ENCODE measurements around the gene SYT3. TPM values are rescaled to one million over a fixed set of nuclear protein-coding genes. Genes with fewer than 3 reads are reported as not detected.

The SYT3 gene
- total RNA-seq, 1 experiment from 2014 or later: 0.18 TPM

DNA sequence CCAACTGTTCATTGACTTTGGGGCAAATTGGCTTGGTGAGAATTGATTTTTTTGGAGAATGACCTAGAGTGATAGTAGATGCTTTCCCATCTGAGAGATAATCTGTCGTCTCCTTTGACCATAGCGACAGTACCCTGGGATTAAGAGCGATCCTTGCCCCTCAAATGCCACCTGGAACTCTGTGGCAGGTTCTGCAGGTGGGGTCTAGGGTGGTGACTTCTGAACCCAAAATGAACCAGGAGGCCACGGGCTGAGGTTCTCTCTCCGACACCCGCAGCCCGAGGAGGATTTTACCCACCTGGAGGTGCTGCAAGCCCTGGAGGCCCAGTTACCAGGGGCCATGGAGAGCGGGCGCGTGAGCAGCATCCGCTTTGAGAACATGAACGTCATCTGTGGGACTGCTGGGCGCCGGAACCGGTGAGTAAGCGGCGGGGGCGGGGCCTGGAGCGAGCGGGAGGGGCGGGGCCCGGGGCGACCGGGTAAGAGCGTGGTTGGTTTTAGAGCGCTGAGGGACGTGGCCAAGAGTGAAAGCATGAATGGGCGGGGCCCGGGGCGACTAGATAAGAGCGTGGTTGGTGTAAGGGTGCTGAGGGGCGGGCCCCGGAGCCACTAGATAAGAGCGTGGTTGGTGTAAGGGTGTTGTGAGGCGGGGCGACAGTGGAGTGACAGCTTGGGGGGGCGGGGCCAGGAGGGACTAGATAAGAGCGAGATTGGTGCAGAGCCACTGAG is 18.2 kb upstream of the SYT3 start:
- TF ChIP-seq EZH2 (IDR thresholded peaks at IDR 0.05; ENCODE audit: low read length, unreplicated experiment) (no peak), EZH2phosphoT487 (IDR thresholded peaks at IDR 0.05; ENCODE audit: borderline replicate concordance, low read length) (no peak)
- TF ChIP-seq, protein P1, sequence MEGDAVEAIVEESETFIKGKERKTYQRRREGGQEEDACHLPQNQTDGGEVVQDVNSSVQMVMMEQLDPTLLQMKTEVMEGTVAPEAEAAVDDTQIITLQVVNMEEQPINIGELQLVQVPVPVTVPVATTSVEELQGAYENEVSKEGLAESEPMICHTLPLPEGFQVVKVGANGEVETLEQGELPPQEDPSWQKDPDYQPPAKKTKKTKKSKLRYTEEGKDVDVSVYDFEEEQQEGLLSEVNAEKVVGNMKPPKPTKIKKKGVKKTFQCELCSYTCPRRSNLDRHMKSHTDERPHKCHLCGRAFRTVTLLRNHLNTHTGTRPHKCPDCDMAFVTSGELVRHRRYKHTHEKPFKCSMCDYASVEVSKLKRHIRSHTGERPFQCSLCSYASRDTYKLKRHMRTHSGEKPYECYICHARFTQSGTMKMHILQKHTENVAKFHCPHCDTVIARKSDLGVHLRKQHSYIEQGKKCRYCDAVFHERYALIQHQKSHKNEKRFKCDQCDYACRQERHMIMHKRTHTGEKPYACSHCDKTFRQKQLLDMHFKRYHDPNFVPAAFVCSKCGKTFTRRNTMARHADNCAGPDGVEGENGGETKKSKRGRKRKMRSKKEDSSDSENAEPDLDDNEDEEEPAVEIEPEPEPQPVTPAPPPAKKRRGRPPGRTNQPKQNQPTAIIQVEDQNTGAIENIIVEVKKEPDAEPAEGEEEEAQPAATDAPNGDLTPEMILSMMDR (conservative IDR thresholded peaks at IDR 0.05; ENCODE audit: low read depth, low read length): no peak
- H3K9ac ChIP-seq (ENCODE audit: low read length): 0 out of 2 replicates have a peak overlapping the region, but pooled peaks have one; percentile 11
- no peak overlapping the region for H3K27ac ChIP-seq (ENCODE audit: low read length)
- peak overlapping the region; percentile 62 for H3K4me3 ChIP-seq (ENCODE audit: low read length)
- ChIA-PET POLR2A (ENCODE audit: unreplicated experiment) (no interaction called here), CTCF (no interaction called here)
- H3K27me3 ChIP-seq (ENCODE audit: low read length): peaks cover 21% of the 10 kb centered on the region; the same call in 1 of the 2 replicates
- H3K9me2 ChIP-seq (replicated peaks; ENCODE audit: low read length): no peaks in the 10 kb centered on the region
- H3K4me2 ChIP-seq (ENCODE audit: low read length): peak overlapping the region; percentile 82
- H3F3A ChIP-seq (ENCODE audit: low read length, unreplicated experiment): no peaks in the 10 kb centered on the region
- intact Hi-C loops (cut with micrococcal nuclease): no loop called here
- DNase-seq: peak; percentile 98
- no peaks in the 10 kb centered on the region for H3K9me3 ChIP-seq (ENCODE audit: low read length)
- peaks cover 12% of the 10 kb centered on the region for H3K4me1 ChIP-seq (ENCODE audit: insufficient read depth, low read length)
- H4K20me1 ChIP-seq (ENCODE audit: low read length): no peaks in the 10 kb centered on the region
- peak; percentile 92 for ATAC-seq
- H2AFZ ChIP-seq (ENCODE audit: low read length): peak overlapping the region; percentile 73
- H3K79me2 ChIP-seq (ENCODE audit: low read length): no peaks in the 10 kb centered on the region
- no TSS peak for BruUV-seq (replicated peaks)
- no peaks in the 10 kb centered on the region for H3K36me3 ChIP-seq (ENCODE audit: low read depth, low read length)

DNA sequence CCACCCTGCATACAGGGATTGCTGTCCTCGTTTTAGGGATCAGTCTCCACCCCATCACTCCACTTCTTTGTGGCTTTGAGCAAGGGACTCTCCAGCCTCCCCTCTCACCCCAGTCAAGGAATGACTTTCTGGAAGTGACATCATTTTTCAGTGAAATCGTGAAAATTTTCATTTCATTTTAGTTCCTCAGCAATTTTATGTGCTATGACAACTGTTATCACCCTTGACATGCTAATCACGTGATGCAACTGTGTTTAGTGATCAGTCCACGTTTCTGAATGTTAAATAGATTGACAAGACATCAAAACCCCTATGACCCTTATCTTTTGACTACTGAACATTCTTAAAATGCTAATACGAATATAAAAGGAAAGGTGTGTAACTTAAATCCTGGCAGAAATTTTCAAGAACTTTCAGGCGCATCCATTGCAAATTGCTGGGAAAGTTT is 17.6 kb upstream of the SYT3 start:
- H3K9ac ChIP-seq (ENCODE audit: low read length): no peak overlapping the region
- no peaks in the 10 kb centered on the region for H3F3A ChIP-seq (ENCODE audit: low read length, unreplicated experiment)
- ChIA-PET POLR2A (ENCODE audit: unreplicated experiment) (no interaction called here), CTCF (no interaction called here)
- H3K9me2 ChIP-seq (replicated peaks; ENCODE audit: low read length): no peaks in the 10 kb centered on the region
- ATAC-seq (no peak), DNase-seq (no peak)
- H3K4me3 ChIP-seq (ENCODE audit: low read length): peak overlapping the region; percentile 45; the same call in 1 of the 2 replicates
- no peaks in the 10 kb centered on the region for H3K9me3 ChIP-seq (ENCODE audit: low read length)
- H3K36me3 ChIP-seq (ENCODE audit: low read depth, low read length): no peaks in the 10 kb centered on the region
- BruUV-seq (replicated peaks): no TSS peak
- H3K4me2 ChIP-seq (ENCODE audit: low read length): peak overlapping the region; percentile 70
- no peaks in the 10 kb centered on the region for H4K20me1 ChIP-seq (ENCODE audit: low read length)
- no peaks in the 10 kb centered on the region for H3K79me2 ChIP-seq (ENCODE audit: low read length)
- peaks cover 27% of the 10 kb centered on the region; the same call in 1 of the 2 replicates for H3K27me3 ChIP-seq (ENCODE audit: low read length)
- H2AFZ ChIP-seq (ENCODE audit: low read length): 0 out of 2 replicates have a peak overlapping the region, but pooled peaks have one; percentile 71
- no peak overlapping the region for H3K27ac ChIP-seq (ENCODE audit: low read length)
- intact Hi-C loops (cut with micrococcal nuclease): no loop called here
- H3K4me1 ChIP-seq (ENCODE audit: insufficient read depth, low read length): peaks cover 12% of the 10 kb centered on the region
- no peak for TF ChIP-seq EZH2phosphoT487 (IDR thresholded peaks at IDR 0.05; ENCODE audit: borderline replicate concordance, low read length)
- no peak for TF ChIP-seq EZH2 (IDR thresholded peaks at IDR 0.05; ENCODE audit: low read length, unreplicated experiment)
- TF ChIP-seq, protein P1 (conservative IDR thresholded peaks at IDR 0.05; ENCODE audit: low read depth, low read length): no peak

DNA sequence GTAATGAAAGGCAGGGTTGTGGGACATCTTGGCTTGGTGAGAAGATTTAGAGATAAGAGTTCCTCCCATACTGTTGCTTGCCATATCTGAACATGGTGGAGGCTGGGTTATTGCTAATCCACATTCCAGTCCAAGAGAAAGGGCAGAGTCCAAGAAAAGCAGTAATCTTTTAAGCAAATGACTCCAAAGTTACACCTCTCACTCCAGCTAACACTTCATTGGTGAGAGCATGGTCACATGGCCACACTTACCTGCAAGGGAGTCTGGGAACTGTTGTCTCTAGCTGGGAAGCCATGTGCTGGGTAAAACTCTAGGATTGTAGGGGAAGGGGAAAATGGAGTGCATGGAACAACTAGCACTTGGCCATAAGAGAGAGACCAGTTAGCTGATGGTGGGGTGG is 15.2 kb upstream of the SYT3 start:
- Histone ChIP-seq H3K36me3 (ENCODE audit: low read depth, low read length) (no peaks in the 10 kb centered on the region), H3F3A (ENCODE audit: low read length, unreplicated experiment) (no peaks in the 10 kb centered on the region), H3K4me1 (ENCODE audit: insufficient read depth, low read length) (peaks cover 12% of the 10 kb centered on the region), H3K27ac (ENCODE audit: low read length) (no peak overlapping the region), H3K9me3 (ENCODE audit: low read length) (no peaks in the 10 kb centered on the region), H3K79me2 (ENCODE audit: low read length) (no peaks in the 10 kb centered on the region), H4K20me1 (ENCODE audit: low read length) (no peaks in the 10 kb centered on the region), H3K27me3 (ENCODE audit: low read length) (peaks cover 28% of the 10 kb centered on the region; the same call in 1 of the 2 replicates), H2AFZ (ENCODE audit: low read length) (no peak overlapping the region), H3K9ac (ENCODE audit: low read length) (no peak overlapping the region), H3K9me2 (replicated peaks; ENCODE audit: low read length) (no peaks in the 10 kb centered on the region), H3K4me3 (ENCODE audit: low read length) (no peak overlapping the region), H3K4me2 (ENCODE audit: low read length) (no peak overlapping the region)
- intact Hi-C loops (cut with micrococcal nuclease): no loop called here
- BruUV-seq (replicated peaks): no TSS peak
- TF ChIP-seq EZH2 (IDR thresholded peaks at IDR 0.05; ENCODE audit: low read length, unreplicated experiment): no peak
- TF ChIP-seq, protein P1 (conservative IDR thresholded peaks at IDR 0.05; ENCODE audit: low read depth, low read length): no peak
- no peak for TF ChIP-seq EZH2phosphoT487 (IDR thresholded peaks at IDR 0.05; ENCODE audit: borderline replicate concordance, low read length)
- DNase-seq (no peak), ATAC-seq (no peak)
- ChIA-PET CTCF (no interaction called here), POLR2A (ENCODE audit: unreplicated experiment) (no interaction called here)
